Gastrocnemius medialis (tissue), 4 donors: ENCODE data around the gene PDIA2.

Source experiments
- POLR2A ChIP-seq, 2 donors: fragments of 450-650 bp; IDR thresholded peaks; one replicate each; pipeline ENCODE4 v1.6.1; 2017; ENCODE audit warnings: antibody characterized with exemption in 2 of 2, mild to moderate bottlenecking in 2 of 2, moderate library complexity in 2 of 2
- TF ChIP-seq, protein P1 (sequence below), 5 experiments: fragments of 450-650 bp in 3 of 5; fragments of 200-600 bp in 2 of 5; sonication (generic) in 2 of 5; IDR thresholded peaks in 4 of 5; conservative IDR thresholded peaks in 1 of 5; 1 replicate in 4 of 5; 2 replicates in 1 of 5; pipeline ENCODE4 v1.5.1; 2016 to 2019; ENCODE audit warnings: antibody characterized with exemption in 5 of 5, mild to moderate bottlenecking in 3 of 5, moderate library complexity in 3 of 5

DNA sequence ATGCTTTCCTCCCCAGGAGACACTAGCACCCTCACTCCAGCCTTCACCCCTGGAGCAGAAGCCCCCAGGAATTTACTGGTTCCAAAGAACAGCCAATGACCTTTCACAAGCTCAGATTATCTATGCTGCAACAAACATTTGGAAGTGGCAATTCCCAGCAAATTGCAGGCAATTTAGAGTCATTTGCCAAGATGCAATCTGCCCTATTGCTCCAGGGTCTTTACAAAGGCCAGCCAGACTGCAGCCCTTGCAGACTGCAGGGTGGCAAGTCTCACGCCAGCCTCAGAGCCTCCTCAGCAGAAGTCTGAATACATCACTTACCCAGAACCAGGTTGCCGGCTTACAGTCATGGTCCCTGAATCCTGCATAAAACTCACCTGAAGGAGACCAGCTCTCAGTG, 47.8 kb downstream of the PDIA2 start:
- TF ChIP-seq, protein P1, sequence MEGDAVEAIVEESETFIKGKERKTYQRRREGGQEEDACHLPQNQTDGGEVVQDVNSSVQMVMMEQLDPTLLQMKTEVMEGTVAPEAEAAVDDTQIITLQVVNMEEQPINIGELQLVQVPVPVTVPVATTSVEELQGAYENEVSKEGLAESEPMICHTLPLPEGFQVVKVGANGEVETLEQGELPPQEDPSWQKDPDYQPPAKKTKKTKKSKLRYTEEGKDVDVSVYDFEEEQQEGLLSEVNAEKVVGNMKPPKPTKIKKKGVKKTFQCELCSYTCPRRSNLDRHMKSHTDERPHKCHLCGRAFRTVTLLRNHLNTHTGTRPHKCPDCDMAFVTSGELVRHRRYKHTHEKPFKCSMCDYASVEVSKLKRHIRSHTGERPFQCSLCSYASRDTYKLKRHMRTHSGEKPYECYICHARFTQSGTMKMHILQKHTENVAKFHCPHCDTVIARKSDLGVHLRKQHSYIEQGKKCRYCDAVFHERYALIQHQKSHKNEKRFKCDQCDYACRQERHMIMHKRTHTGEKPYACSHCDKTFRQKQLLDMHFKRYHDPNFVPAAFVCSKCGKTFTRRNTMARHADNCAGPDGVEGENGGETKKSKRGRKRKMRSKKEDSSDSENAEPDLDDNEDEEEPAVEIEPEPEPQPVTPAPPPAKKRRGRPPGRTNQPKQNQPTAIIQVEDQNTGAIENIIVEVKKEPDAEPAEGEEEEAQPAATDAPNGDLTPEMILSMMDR (IDR thresholded peaks at IDR 0.05 in 4 of 5, conservative IDR thresholded peaks at IDR 0.05 in 1 of 5): no peak
- no peak for TF ChIP-seq POLR2A (IDR thresholded peaks at IDR 0.05)
